Measurements from ENCODE around the gene PADI2.

The PADI2 gene

DNA sequence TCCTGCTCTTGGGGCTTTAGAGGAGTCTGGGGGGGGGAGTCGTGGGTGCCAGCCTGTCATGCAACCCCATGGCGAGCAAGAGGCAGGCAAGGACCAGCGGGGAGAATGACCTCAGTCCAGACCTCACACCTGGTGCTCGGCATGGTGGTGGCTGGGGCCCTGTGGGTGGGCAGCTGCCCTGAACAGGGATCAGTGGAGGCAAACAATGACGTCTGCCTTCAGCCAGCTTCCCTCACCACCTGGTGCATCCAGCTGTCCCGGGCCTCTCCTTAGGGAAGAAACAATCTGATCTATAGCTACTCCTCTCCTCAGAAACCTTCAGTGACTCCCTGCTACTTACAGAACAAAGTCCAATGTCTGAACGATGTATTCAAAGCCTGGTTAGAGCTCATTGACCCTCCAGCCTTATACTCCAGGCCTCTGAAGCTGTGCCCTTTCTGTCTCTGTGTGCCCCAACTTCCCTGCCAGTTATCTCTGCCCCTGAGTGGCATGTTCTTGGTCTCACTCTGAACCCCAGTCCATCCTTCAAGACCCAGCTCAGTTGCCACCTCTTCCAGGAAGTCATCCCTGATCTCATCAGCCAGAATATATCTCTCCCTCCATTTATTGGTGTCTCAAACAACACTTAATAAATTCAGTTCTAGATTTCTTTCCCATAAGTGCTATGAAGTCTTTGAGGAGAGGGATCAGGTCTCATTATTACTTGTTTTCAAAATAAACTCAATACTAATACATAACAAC is 6.6 kb downstream of the PADI2 start:
- TF ChIP-seq POLR2AphosphoS5 (IDR thresholded peaks at IDR 0.05; ENCODE audit: borderline replicate concordance, low read depth, low read length) (no peak), EZH2 (IDR thresholded peaks at IDR 0.05) (no peak), FOXP2 (optimal IDR thresholded peaks at IDR 0.05; ENCODE audit: control extremely low read depth, extremely low read length, insufficient read depth) (no peak)
- H3K4me3 ChIP-seq: no peak overlapping the region
- DNase-seq (ENCODE audit: low read depth, low spot score): no peak
- H3K9me3 ChIP-seq (ENCODE audit: low read depth, low read length): no peaks in the 10 kb centered on the region
- H3K9ac ChIP-seq (ENCODE audit: insufficient read length): no peak overlapping the region
- H3K27ac ChIP-seq: no peak overlapping the region
- H3K36me3 ChIP-seq (ENCODE audit: insufficient read depth, low read length): no peaks in the 10 kb centered on the region

DNA sequence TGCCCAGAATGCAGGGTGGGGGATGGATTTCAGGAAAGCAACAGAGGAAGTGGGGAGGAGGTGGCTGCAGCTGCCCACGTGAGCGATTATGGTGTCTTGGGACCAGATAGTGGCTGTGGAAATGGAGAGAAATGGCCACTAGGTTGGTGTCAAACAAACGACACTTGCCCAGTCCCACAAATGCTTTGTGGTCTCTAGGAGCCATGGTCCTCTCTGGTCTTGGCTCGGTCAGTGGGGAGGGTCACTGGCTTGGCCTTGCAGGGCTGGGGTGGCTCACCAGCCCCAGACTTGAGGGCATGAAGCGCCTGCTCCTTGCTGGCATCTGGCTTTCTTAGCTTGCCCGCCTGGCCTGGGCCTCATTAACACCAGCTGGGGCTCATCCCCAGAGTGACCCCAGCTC is 7.2 kb downstream of the PADI2 start:
- Histone ChIP-seq H3K9ac (ENCODE audit: insufficient read length) (no peak overlapping the region), H3K27ac (no peak overlapping the region), H3K36me3 (ENCODE audit: insufficient read depth, low read length) (no peaks in the 10 kb centered on the region), H3K4me3 (no peak overlapping the region), H3K9me3 (ENCODE audit: low read depth, low read length) (no peaks in the 10 kb centered on the region)
- TF ChIP-seq FOXP2 (optimal IDR thresholded peaks at IDR 0.05; ENCODE audit: control extremely low read depth, extremely low read length, insufficient read depth): no peak
- TF ChIP-seq POLR2AphosphoS5 (IDR thresholded peaks at IDR 0.05; ENCODE audit: borderline replicate concordance, low read depth, low read length): no peak
- no peak for DNase-seq (ENCODE audit: low read depth, low spot score)

DNA sequence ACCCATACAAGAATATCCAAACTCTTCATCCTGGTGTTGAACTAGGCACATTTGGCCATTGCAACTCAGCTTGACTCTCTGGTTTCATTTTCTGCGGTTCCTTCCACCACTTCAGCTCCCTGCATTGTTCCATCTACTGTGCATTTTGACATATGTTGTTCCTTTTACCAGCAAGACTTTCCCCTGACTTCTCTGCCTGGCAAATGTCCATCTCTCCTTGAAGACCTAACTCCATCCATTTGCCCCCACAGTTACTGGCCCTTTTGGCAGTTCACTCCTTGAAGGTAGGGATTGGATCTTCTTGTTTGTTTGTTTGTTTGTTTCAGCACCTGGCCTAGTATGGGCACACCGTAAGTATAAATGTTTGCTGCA is 8.7 kb downstream of the PADI2 start:
- no peaks in the 10 kb centered on the region for H3K36me3 ChIP-seq (ENCODE audit: insufficient read depth, low read length)
- DNase-seq (ENCODE audit: low read depth, low spot score): no peak
- no peak overlapping the region for H3K27ac ChIP-seq
- no peak overlapping the region for H3K4me3 ChIP-seq
- no peaks in the 10 kb centered on the region for H3K9me3 ChIP-seq (ENCODE audit: low read depth, low read length)
- TF ChIP-seq POLR2AphosphoS5 (IDR thresholded peaks at IDR 0.05; ENCODE audit: borderline replicate concordance, low read depth, low read length) (no peak), FOXP2 (optimal IDR thresholded peaks at IDR 0.05; ENCODE audit: control extremely low read depth, extremely low read length, insufficient read depth) (no peak), EZH2 (IDR thresholded peaks at IDR 0.05) (no peak)
- no peak overlapping the region for H3K9ac ChIP-seq (ENCODE audit: insufficient read length)

DNA sequence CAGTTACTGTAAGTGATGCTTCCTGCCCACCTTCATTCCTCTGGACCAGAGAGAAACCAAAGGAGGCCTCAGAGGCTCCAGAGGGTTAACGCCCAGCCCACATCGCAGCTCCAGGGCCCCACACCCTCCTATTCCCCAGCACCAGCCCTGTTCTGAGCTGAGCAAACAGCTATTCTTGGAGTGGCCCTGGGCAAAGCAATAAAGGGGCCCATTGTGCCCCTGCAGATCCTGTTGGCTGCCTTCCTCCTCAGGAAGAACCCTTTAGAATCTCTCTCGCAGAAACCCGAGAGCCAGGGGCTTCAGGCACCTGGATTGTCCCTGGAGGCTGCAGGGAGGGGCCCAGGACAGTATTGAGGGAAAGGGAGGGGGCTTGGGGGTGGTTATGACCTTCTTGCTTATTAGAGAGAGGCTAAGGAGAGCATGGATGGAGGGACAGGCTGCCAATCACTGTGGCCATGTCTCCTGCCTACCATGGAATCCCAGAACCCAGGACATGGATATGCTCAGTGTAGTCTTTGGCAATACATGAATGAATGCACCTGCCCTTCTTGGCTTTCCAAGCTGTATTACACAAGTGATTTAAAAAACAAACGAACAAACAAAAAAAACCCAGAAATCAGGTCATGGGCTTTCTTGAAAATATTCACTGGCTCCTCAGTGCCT is 9.2 kb downstream of the PADI2 start:
- TF ChIP-seq FOXP2 (optimal IDR thresholded peaks at IDR 0.05; ENCODE audit: control extremely low read depth, extremely low read length, insufficient read depth) (no peak), EZH2 (IDR thresholded peaks at IDR 0.05) (no peak), POLR2AphosphoS5 (IDR thresholded peaks at IDR 0.05; ENCODE audit: borderline replicate concordance, low read depth, low read length) (no peak)
- Histone ChIP-seq H3K27ac (no peak overlapping the region), H3K36me3 (ENCODE audit: insufficient read depth, low read length) (no peaks in the 10 kb centered on the region), H3K9me3 (ENCODE audit: low read depth, low read length) (no peaks in the 10 kb centered on the region), H3K4me3 (no peak overlapping the region), H3K9ac (ENCODE audit: insufficient read length) (no peak overlapping the region)
- DNase-seq (ENCODE audit: low read depth, low spot score): no peak

DNA sequence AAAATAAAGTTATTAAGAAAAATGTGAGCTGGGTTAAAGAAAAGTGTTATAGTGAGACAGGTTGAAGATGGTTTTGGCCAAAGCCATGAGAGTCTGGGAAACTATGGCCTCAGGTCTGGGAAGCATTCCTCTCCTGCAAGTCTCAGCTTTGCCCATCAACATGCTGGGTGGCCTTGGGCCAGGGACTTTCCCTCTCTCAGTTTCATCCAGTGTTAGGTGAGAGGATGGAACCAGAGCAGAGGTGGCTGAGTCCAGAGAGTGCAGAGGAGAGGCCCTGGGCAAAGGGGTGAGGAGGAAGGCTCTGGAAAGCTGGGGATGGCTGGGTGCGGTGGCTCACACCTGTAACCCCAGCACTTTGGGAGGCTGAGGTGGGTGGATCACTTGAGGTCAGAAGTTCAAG is 10.5 kb downstream of the PADI2 start:
- no peak for DNase-seq (ENCODE audit: low read depth, low spot score)
- H3K9ac ChIP-seq (ENCODE audit: insufficient read length): no peak overlapping the region
- no peak overlapping the region for H3K4me3 ChIP-seq
- no peak for TF ChIP-seq POLR2AphosphoS5 (IDR thresholded peaks at IDR 0.05; ENCODE audit: borderline replicate concordance, low read depth, low read length)
- no peak for TF ChIP-seq FOXP2 (optimal IDR thresholded peaks at IDR 0.05; ENCODE audit: control extremely low read depth, extremely low read length, insufficient read depth)
- no peak for TF ChIP-seq EZH2 (IDR thresholded peaks at IDR 0.05)
- H3K27ac ChIP-seq: no peak overlapping the region
- no peaks in the 10 kb centered on the region for H3K9me3 ChIP-seq (ENCODE audit: low read depth, low read length)
- no peaks in the 10 kb centered on the region for H3K36me3 ChIP-seq (ENCODE audit: insufficient read depth, low read length)

DNA sequence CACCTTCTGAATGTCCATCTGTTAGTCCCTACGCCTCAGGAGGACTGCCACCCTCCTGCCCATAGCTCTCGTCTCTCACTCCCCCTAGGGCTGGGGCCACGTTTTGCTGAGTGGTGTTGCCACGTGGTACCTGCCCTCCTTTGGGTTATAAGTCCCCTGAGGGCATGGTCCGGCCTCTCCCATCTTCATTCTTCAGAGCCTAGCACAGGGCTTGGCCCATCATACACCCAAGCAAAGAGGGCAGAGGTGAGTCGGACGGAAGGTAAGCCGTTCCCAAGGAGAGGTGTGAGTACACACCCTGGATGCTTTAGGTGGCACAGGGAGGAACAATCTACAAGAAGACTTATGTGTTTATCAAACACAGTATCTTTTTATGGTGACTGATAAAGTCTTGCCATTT is 10.9 kb downstream of the PADI2 start:
- Histone ChIP-seq H3K27ac (no peak overlapping the region), H3K36me3 (ENCODE audit: insufficient read depth, low read length) (no peaks in the 10 kb centered on the region), H3K9ac (ENCODE audit: insufficient read length) (no peak overlapping the region), H3K9me3 (ENCODE audit: low read depth, low read length) (no peaks in the 10 kb centered on the region), H3K4me3 (no peak overlapping the region)
- DNase-seq (ENCODE audit: low read depth, low spot score): no peak
- TF ChIP-seq POLR2AphosphoS5 (IDR thresholded peaks at IDR 0.05; ENCODE audit: borderline replicate concordance, low read depth, low read length) (no peak), FOXP2 (optimal IDR thresholded peaks at IDR 0.05; ENCODE audit: control extremely low read depth, extremely low read length, insufficient read depth) (no peak), EZH2 (IDR thresholded peaks at IDR 0.05) (no peak)

DNA sequence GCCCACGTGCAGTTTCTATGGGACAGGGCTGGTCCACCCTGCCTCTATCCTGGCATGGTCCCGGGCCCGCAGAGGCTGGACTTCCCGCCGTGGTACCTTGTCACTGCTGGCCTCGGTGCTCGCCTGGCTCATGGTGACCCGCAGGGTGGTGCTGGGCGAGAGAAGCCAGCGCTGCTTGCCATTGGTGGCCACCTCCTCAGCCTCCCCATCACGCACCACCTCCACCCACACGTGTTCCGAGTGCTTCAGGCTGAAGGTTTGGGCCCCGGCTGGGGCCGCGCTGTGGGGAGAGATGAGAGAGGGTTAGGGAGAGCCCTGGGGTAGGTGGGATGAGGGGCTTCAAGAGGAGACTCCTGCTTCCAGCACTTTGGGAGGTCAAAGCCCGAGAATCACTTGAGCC is 14.5 kb downstream of the PADI2 start:
- Histone ChIP-seq H3K27ac (no peak overlapping the region), H3K36me3 (ENCODE audit: insufficient read depth, low read length) (no peaks in the 10 kb centered on the region), H3K4me3 (no peak overlapping the region), H3K9ac (ENCODE audit: insufficient read length) (no peak overlapping the region), H3K9me3 (ENCODE audit: low read depth, low read length) (no peaks in the 10 kb centered on the region)
- no peak for DNase-seq (ENCODE audit: low read depth, low spot score)
- no peak for TF ChIP-seq FOXP2 (optimal IDR thresholded peaks at IDR 0.05; ENCODE audit: control extremely low read depth, extremely low read length, insufficient read depth)
- TF ChIP-seq EZH2 (IDR thresholded peaks at IDR 0.05): no peak
- TF ChIP-seq POLR2AphosphoS5 (IDR thresholded peaks at IDR 0.05; ENCODE audit: borderline replicate concordance, low read depth, low read length): no peak

DNA sequence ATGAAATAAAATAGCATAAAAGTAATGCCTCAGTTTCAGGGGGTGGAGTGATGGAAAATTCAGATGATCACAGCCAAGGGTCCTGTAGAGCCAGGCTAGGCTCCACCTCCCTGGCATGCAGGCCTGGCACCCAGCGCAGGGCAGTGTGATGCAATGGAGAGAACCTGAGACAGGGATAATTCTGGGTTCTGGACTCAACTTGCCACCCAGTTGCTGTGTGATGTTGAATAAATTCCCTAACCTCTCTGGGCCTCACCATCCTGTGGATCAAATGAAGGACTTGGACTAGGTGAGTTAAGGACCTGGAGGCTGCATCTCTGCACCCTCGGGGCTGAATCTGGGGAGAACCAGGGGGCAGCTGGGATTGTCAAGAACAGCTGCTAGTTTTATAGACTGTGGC is 17.0 kb downstream of the PADI2 start:
- TF ChIP-seq POLR2AphosphoS5 (IDR thresholded peaks at IDR 0.05; ENCODE audit: borderline replicate concordance, low read depth, low read length) (no peak), FOXP2 (optimal IDR thresholded peaks at IDR 0.05; ENCODE audit: control extremely low read depth, extremely low read length, insufficient read depth) (no peak), EZH2 (IDR thresholded peaks at IDR 0.05) (no peak)
- Histone ChIP-seq H3K9me3 (ENCODE audit: low read depth, low read length) (no peaks in the 10 kb centered on the region), H3K36me3 (ENCODE audit: insufficient read depth, low read length) (no peaks in the 10 kb centered on the region), H3K4me3 (no peak overlapping the region), H3K9ac (ENCODE audit: insufficient read length) (no peak overlapping the region), H3K27ac (no peak overlapping the region)
- DNase-seq (ENCODE audit: low read depth, low spot score): no peak
